Activated CD4-positive, alpha-beta T cell treated with anti-CD3 and anti-CD28 coated beads, Interleukin-2, amount 10 ng/mL, durations not matched to agents 7 days and 5 days (primary cell): Measurements from ENCODE around the gene SERPINF2. TPM values are rescaled to one million over a fixed set of nuclear protein-coding genes. Genes with fewer than 3 reads are reported as not detected.
A peak's percentile ranks its signal among the peaks of the same experiment; 100 is the strongest.
"Not testable (repeated sequence)": the region's sequence is repeated elsewhere in the genome, so short reads cannot be mapped to it uniquely, and the experiment has no call there.

Experiments
- CTCF ChIA-PET: fragments of 350-600 bp; sonication (Branson Sonifier 250); formaldehyde crosslinking; loops from one replicate; lab custom pipeline; 2021; ENCODE audit warnings: antibody characterized with exemption; lab: Charles Lee
- POLR2A ChIA-PET: fragments of 350-600 bp; sonication (Branson Sonifier 250); formaldehyde crosslinking; loops from one replicate; lab custom pipeline; 2021; ENCODE audit warnings: antibody characterized with exemption; lab: Charles Lee
- DNase-seq: peaks from one replicate; pipeline ENCODE4 v3.0.0-alpha.2; 2020
- H3K27ac Mint-ChIP-seq: one replicate; pipeline ENCODE4 v1.8.0; 2021; ENCODE audit warnings: mild to moderate bottlenecking, moderate library complexity, mixed read lengths
- H3K27me3 Mint-ChIP-seq: one replicate; pipeline ENCODE4 v1.8.0; 2021; ENCODE audit warnings: mixed read lengths
- H3K36me3 Mint-ChIP-seq: one replicate; pipeline ENCODE4 v1.8.0; 2021; ENCODE audit warnings: low read depth, mixed read lengths
- H3K4me1 Mint-ChIP-seq: one replicate; pipeline ENCODE4 v1.8.0; 2021; ENCODE audit warnings: mixed read lengths
- H3K4me3 Mint-ChIP-seq: one replicate; pipeline ENCODE4 v1.8.0; 2021; ENCODE audit warnings: mild to moderate bottlenecking, moderate library complexity, mixed read lengths
- H3K9me3 Mint-ChIP-seq: one replicate; pipeline ENCODE4 v1.8.0; 2021; ENCODE audit warnings: mixed read lengths
- total RNA-seq, 2 experiments: library from RNA; stranded (reverse); gene quantifications; one replicate each; pipeline ENCODE4 v1.2.3, GENCODE V29; 2021

The SERPINF2 gene
- total RNA-seq, 2 experiments from 2014 or later = 0.79 to 1.3 TPM

DNA sequence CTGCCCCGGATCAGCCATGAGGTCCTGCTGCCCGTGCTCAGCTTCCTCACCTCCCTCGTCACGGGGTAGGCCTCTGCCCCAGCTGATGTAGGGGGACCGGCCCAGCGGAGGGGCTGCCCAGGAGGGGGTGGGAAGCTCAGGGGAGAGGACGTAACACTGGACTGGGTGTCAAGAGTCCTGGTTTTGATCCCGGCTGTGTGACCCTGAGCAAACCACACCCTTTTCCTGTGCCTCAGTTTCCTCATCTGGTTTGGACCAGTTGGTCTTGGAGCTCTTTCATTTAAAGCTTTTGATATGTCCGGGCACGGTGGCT is 11.5 kb upstream of the SERPINF2 start:
- H3K27ac Mint-ChIP-seq = no peak overlapping the region
- peaks cover 21% of the 10 kb centered on the region for H3K4me1 Mint-ChIP-seq
- H3K4me3 Mint-ChIP-seq = no peak overlapping the region
- H3K9me3 Mint-ChIP-seq = no peaks in the 10 kb centered on the region
- CTCF ChIA-PET = interaction anchor here (0.6 to 1.3 kb wide), 4 partner anchors 13 to 42 kb away, joined by 3 to 4 read pairs (median 3); no protein-coding TSS in a partner anchor
- DNase-seq = no peak
- H3K36me3 Mint-ChIP-seq = peaks cover 21% of the 10 kb centered on the region
- no peaks in the 10 kb centered on the region for H3K27me3 Mint-ChIP-seq
- POLR2A ChIA-PET = no interaction called here

DNA sequence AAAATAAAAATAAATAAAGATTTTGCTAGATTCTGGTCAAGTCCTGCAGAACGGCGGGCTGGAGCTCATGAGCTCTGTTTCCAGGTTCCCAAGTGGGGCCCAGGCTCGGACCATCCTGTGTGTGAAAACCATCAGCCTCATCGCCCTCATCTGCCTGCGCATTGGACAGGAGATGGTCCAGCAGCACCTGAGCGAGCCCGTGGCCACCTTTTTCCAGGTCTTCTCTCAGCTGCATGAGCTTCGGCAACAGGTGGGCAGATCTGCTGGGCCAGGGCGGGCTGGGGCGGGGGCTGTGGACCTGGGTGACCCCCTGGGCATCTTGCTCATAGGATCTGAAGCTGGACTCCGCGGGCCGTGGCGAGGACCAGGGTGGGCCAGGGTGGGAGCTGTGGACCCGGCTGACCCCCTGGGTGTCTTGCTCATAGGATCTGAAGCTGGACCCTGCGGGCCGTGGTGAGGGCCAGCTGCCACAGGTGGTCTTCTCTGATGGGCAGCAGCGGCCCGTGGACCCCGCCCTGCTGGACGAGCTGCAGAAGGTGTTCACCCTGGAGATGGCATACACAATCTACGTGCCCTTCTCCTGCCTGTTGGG is 10.3 kb upstream of the SERPINF2 start:
- Mint-ChIP-seq H3K36me3 (peaks cover 25% of the 10 kb centered on the region), H3K4me1 (peaks cover 27% of the 10 kb centered on the region), H3K27me3 (no peaks in the 10 kb centered on the region), H3K9me3 (no peaks in the 10 kb centered on the region), H3K4me3 (no peak overlapping the region), H3K27ac (no peak overlapping the region)
- DNase-seq = no peak
- ChIA-PET CTCF (interaction anchor here (0.6 to 1.3 kb wide), 3 partner anchors 12 to 15 kb away, joined by 3 to 4 read pairs (median 3); no protein-coding TSS in a partner anchor), POLR2A (no interaction called here)

DNA sequence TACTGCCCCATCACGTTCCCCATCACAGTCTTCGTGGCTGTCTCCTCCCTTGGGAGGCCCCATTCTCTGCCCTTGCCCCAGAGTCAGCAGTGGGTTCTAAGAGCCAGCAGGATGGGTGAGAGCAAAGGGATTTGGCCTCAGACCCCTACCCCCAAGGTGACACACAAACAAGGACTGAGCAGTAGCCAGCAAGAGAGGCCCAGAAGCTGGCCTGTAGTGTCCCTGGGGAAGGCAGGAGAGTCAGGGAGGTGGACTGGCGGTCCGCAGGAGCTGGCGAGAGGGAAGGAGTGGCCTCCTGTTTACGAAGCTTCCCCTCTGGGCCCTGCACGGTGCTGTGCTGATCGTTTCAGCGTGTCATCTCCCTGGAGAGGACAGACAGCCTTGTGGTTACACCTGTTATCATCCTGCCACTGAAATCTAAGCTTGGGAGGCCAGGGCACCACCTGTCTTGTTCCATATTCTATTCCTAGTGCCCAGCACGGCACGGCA is 9.8 kb upstream of the SERPINF2 start:
- Mint-ChIP-seq H3K4me1 (peaks cover 27% of the 10 kb centered on the region), H3K36me3 (peaks cover 30% of the 10 kb centered on the region), H3K27ac (no peak overlapping the region), H3K9me3 (no peaks in the 10 kb centered on the region), H3K27me3 (no peaks in the 10 kb centered on the region), H3K4me3 (no peak overlapping the region)
- CTCF ChIA-PET = interaction anchor here (1.0 kb wide), 1 partner anchor 79 kb away, joined by 3 read pairs; no protein-coding TSS in a partner anchor
- no peak for DNase-seq
- POLR2A ChIA-PET = no interaction called here

DNA sequence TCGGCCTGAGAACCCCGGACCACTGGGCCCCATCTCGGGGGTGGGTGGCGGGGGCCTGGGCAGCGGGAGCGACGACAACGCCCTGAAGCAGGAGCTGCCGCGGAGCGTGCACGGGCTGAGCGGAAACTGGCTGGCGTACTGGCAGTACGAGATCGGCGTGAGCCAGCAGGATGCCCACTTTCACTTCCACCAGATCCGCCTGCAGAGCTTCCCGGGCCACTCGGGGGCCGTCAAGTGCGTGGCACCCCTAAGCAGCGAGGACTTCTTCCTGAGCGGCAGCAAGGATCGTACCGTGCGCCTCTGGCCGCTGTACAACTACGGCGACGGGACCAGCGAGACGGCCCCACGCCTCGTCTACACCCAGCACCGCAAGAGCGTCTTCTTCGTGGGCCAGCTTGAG is 8.9 kb upstream of the SERPINF2 start:
- CTCF ChIA-PET = interaction anchor here (0.8 to 1.0 kb wide), 2 partner anchors 13 to 78 kb away, joined by 3 read pairs; no protein-coding TSS in a partner anchor
- Mint-ChIP-seq H3K36me3 (peaks cover 28% of the 10 kb centered on the region), H3K4me1 (peaks cover 22% of the 10 kb centered on the region), H3K27ac (no peak overlapping the region), H3K9me3 (no peaks in the 10 kb centered on the region), H3K27me3 (no peaks in the 10 kb centered on the region), H3K4me3 (no peak overlapping the region)
- DNase-seq = no peak
- POLR2A ChIA-PET = no interaction called here

DNA sequence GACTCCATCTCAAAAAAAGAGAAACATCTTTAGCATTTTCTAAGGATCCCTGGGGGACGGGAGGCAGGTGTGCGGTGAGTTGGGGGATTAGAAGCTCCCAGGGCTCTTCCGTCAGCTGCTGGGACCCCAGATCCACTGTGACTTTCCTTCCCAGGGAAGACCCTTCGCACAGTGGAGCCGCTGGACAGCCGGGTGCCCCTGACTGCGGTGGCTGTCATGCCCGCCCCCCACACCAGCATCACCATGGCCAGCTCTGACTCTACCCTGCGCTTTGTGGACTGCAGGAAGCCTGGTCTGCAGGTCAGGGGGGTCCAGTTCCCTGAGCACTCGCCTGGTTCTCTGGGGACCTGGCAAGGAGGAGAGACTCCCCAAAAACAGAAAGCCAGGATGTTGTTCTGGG is 7.3 kb upstream of the SERPINF2 start:
- POLR2A ChIA-PET = no interaction called here

DNA sequence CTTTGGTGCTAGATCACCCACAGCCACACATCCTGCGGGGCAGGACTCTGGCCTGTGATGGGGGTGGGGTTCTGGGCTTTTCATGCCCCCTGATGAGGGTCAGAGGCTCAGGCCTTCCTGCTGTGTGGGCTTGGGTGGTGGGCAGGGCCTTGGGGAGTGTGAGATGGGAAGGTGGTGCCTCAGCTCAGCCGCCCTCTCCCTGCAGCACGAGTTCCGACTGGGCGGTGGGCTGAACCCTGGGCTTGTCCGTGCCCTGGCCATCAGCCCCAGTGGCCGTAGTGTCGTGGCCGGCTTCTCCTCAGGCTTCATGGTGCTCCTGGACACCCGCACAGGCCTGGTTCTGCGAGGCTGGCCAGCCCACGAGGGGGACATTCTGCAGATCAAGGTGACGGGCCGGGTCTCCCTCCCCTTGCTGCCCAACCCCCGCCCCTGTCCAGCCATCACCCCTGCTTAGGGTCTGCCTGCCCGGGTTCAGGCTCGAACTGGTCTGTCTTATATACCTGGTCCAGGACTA is 6.8 kb upstream of the SERPINF2 start:
- Mint-ChIP-seq H3K27ac (no peak overlapping the region), H3K27me3 (no peaks in the 10 kb centered on the region), H3K36me3 (peaks cover 21% of the 10 kb centered on the region), H3K4me1 (peaks cover 13% of the 10 kb centered on the region), H3K9me3 (no peaks in the 10 kb centered on the region), H3K4me3 (no peak overlapping the region)
- ChIA-PET POLR2A (no interaction called here), CTCF (interaction anchor here (0.5 to 2.1 kb wide), 2 partner anchors 14 to 16 kb away, joined by 3 to 8 read pairs; no protein-coding TSS in a partner anchor)
- no peak for DNase-seq

More for the DNA sequence above, 7.3 kb upstream of the SERPINF2 start:
- Mint-ChIP-seq H3K4me3 (no peak overlapping the region), H3K36me3 (peaks cover 21% of the 10 kb centered on the region), H3K27me3 (no peaks in the 10 kb centered on the region), H3K4me1 (peaks cover 13% of the 10 kb centered on the region), H3K27ac (no peak overlapping the region), H3K9me3 (no peaks in the 10 kb centered on the region)
- CTCF ChIA-PET = interaction anchor here (0.5 kb wide), 1 partner anchor 16 kb away, joined by 3 read pairs; no protein-coding TSS in a partner anchor
- DNase-seq = no peak

DNA sequence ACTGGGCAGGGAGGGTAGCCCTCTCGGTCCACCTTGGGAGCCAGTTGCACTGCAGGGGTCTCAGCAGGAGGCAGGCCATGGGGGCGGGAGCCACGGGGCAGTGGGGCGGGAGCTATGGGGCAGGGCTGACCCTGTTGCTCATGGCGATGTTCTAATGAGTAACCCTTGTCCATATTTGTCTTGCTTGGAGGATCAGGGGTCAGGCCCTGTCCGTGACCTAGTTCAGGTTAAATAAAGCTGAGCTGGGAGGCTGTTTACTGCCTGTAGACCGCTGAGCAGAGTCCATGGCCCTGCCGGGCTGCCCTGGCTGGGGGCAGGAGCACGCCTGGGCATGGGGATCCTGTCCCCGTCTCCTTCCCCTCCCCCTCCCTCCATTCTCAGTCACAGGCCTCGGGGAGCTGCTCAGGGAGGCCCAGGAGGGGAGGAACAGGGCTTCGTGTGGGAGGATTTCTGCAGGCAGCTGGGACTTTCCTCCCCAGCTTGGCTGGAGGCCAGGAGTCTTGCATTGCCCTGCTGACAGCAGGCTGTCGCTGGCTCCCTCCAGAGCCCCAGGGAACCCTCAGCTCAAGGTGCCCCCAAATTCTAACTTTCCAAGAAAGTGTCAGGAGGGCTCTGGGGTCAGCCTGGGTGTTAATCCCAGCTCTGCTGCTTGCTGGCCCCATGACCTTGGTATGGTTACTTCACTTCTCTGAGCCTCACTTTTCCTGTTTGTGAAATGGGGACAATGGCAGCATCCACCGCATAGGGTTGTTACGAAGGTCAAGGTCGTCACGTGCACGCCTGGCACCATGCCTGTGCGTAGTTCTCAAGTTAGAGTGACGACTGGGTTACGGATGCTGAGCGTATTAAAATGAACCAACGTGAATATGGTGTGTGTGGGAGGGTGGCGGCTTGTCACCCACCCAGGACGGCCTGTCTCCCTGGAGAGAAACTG is 6.1 kb upstream of the SERPINF2 start:
- no peaks in the 10 kb centered on the region for H3K9me3 Mint-ChIP-seq
- H3K36me3 Mint-ChIP-seq = peaks cover 21% of the 10 kb centered on the region
- H3K27ac Mint-ChIP-seq = no peak overlapping the region
- no peak overlapping the region for H3K4me3 Mint-ChIP-seq
- CTCF ChIA-PET = interaction anchor here (2.1 kb wide), 1 partner anchor 15 kb away, joined by 8 read pairs; no protein-coding TSS in a partner anchor
- POLR2A ChIA-PET = no interaction called here
- no peaks in the 10 kb centered on the region for H3K27me3 Mint-ChIP-seq
- no peak for DNase-seq
- peaks cover 13% of the 10 kb centered on the region for H3K4me1 Mint-ChIP-seq

DNA sequence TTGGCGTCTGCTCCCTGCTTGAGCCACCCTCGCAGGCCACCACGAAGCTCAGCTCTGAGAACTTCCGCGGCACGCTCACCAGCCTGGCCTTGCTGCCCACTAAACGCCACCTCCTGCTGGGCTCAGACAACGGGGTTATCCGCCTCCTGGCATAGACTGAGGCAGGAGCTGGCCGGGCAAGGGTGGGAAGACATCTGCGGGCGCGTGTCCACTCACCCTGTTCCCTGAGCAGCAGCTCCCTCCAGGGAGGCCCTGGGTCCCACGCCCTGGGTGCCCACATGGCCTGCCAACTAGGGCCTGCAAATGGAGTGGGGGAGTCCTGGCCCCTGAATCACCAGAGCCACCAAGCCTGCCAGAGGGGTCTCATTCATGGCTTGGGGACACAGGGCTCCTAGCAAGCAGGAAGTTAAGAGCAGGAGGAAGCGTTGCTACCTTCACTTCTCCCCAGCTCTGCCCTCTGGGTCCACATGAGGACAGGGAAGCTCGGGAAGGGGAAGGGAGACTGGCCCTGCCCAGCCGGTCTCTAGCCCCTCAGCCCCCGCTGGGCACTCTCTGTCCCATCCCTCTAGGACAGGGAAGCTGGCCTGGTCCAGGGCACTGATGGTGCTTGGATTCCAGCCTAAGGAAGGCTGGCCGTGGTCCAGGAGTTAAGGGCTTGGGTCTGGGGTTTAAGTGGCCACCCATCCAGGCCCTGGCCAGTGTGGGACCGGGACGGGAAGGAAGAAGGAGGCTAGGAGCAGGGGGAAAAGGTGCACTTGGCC is 5.0 kb upstream of the SERPINF2 start:
- Mint-ChIP-seq H3K27ac (peak overlapping the region; percentile 54), H3K4me3 (no peak overlapping the region), H3K9me3 (no peaks in the 10 kb centered on the region), H3K36me3 (peaks cover 21% of the 10 kb centered on the region), H3K4me1 (peaks cover 13% of the 10 kb centered on the region), H3K27me3 (no peaks in the 10 kb centered on the region)
- CTCF ChIA-PET = interaction anchor here (2.1 kb wide), 1 partner anchor 16 kb away, joined by 8 read pairs; no protein-coding TSS in a partner anchor
- no peak for DNase-seq
- POLR2A ChIA-PET = no interaction called here

DNA sequence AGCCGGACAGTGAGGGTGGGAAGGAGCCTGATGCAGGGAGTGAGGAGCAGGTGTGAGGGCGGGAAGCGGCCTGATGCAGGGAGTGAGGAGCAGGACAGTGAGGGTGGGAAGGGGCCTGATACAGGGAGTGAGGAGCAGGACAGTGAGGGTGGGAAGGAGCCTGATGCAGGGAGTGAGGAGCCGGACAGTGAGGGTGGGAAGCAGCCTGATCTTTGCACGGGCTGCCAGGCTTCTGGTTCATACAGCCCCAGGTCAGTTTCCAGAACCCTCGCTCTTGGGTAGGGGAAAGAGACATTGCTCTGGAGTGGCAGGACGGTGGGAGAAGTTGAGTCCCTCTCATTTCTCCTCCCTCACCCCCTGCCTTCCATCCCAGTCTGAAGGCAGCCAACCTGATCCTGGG is 772 bp upstream of the SERPINF2 start:
- CTCF ChIA-PET, H3K9me3 Mint-ChIP-seq, H3K27me3 Mint-ChIP-seq, POLR2A ChIA-PET, H3K4me1 Mint-ChIP-seq, DNase-seq, H3K27ac Mint-ChIP-seq, H3K4me3 Mint-ChIP-seq: not testable (repeated sequence)
- peaks cover 11% of the 10 kb centered on the region for H3K36me3 Mint-ChIP-seq

DNA sequence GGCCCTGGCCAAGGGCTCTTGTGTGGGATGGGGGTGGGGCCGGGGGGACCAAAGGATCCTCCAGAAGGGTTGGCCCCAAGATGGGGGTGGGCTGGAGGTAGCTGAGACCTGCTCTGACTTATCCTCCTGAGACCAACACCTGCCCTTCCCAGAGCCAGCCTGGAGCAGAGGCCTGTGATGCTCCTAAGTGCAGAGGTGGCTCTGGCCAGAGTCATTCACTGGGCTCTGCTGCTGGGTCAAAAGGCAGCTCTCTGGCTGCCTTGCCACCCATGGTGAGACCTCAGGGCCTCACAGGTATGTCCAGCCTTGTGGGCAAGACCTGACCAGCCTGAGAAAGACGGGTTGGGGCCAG is 393 bp downstream of the SERPINF2 start:
- DNase-seq = no peak
- ChIA-PET CTCF (no interaction called here), POLR2A (no interaction called here)
- no peak overlapping the region for H3K27ac Mint-ChIP-seq
- no peaks in the 10 kb centered on the region for H3K9me3 Mint-ChIP-seq
- no peaks in the 10 kb centered on the region for H3K4me1 Mint-ChIP-seq
- H3K27me3 Mint-ChIP-seq = no peaks in the 10 kb centered on the region
- H3K36me3 Mint-ChIP-seq = peaks cover 2% of the 10 kb centered on the region
- H3K4me3 Mint-ChIP-seq = no peak overlapping the region

DNA sequence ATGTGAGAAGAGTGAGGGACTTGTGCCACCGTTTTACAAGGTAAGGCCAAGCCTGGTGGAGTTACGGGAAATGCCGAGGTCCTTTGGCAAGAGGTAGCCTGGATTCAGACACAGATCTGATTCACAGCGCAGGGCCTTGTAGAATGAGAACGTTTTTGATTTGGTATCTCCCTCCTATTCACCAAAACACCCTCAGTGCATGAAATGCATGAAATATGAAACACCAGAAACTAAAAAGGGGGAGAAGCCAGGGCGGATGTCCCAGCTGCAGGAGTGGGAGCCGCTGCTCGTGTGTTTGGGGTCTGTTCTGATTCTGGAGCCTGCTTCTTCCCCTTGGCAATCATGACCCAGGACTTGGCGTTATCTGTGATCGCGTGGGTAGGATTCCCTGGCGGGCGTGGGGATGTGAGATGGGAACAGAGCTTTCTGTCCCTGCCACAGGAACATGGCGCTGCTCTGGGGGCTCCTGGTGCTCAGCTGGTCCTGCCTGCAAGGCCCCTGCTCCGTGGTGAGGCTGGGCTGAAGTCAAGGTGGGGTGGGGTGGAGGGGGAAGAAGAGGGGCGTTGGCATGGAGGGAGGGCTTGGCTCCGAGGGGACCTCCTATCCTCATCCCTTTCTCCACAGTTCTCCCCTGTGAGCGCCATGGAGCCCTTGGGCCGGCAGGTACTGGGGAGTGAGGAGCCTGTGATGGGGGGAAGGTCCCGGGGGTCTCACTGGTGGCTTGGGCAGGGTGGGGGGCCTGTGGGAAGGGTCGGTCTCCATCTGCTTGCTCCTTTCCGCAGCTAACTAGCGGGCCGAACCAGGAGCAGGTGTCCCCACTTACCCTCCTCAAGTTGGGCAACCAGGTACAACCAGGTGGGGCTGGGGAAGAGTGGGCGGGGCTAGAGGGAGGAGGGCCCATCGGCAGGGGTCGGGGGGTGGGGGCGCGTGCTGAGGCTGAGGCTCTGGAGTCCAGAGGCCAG is 2.2 kb downstream of the SERPINF2 start:
- DNase-seq = no peak
- Mint-ChIP-seq H3K27me3 (no peaks in the 10 kb centered on the region), H3K9me3 (no peaks in the 10 kb centered on the region), H3K27ac (no peak overlapping the region), H3K36me3 (no peaks in the 10 kb centered on the region), H3K4me3 (no peak overlapping the region), H3K4me1 (no peaks in the 10 kb centered on the region)
- ChIA-PET POLR2A (no interaction called here), CTCF (interaction anchor here (0.6 to 1.3 kb wide), 3 partner anchors 17 to 40 kb away, joined by 3 to 5 read pairs (median 4); no protein-coding TSS in a partner anchor)
